ENCODE data around the gene POC1B. TPM values are rescaled to one million over a fixed set of nuclear protein-coding genes. Genes with fewer than 3 reads are reported as not detected.

Gene POC1B
- total RNA-seq, 1 experiment from 2014 or later = 43.9 TPM

Small RNA genes lying within 50 kb of the gene (small RNA-seq; reads per million reads assigned to genes)
- 0 reads per million in 2 experiments for gene AC025034.2
- gene POC1B-GALNT4 = 0 reads per million in 2 experiments

Other genes with a start within 250 kb of the POC1B start
- gene DUSP6, start 173.5 kb downstream of the POC1B start, total RNA-seq (2014; rRNA removed; shearing (Covaris generic)) = 172 and 186 TPM in 2 replicates
- gene GALNT4, start 1.3 kb downstream of the POC1B start, total RNA-seq (2014; rRNA removed; shearing (Covaris generic)) = 9.7 and 10.7 TPM in 2 replicates
- gene ATP2B1, start 182.8 kb upstream of the POC1B start, total RNA-seq (2014; rRNA removed; shearing (Covaris generic)) = 201 and 228 TPM in 2 replicates

Data from NCI-H460 (cell line).